Gastroesophageal sphincter (tissue), 2 donors: Measurements from ENCODE around the gene SNCB.

Source experiments
- EP300 ChIP-seq: sonication (generic); formaldehyde crosslinking; IDR thresholded peaks from one replicate; pipeline ENCODE4 v1.6.1; 2017; ENCODE audit warnings: antibody characterized with exemption, mild to moderate bottlenecking
- POLR2AphosphoS5 ChIP-seq: sonication (generic); formaldehyde crosslinking; IDR thresholded peaks from one replicate; pipeline ENCODE4 v1.6.1; 2017; ENCODE audit warnings: antibody characterized with exemption

DNA sequence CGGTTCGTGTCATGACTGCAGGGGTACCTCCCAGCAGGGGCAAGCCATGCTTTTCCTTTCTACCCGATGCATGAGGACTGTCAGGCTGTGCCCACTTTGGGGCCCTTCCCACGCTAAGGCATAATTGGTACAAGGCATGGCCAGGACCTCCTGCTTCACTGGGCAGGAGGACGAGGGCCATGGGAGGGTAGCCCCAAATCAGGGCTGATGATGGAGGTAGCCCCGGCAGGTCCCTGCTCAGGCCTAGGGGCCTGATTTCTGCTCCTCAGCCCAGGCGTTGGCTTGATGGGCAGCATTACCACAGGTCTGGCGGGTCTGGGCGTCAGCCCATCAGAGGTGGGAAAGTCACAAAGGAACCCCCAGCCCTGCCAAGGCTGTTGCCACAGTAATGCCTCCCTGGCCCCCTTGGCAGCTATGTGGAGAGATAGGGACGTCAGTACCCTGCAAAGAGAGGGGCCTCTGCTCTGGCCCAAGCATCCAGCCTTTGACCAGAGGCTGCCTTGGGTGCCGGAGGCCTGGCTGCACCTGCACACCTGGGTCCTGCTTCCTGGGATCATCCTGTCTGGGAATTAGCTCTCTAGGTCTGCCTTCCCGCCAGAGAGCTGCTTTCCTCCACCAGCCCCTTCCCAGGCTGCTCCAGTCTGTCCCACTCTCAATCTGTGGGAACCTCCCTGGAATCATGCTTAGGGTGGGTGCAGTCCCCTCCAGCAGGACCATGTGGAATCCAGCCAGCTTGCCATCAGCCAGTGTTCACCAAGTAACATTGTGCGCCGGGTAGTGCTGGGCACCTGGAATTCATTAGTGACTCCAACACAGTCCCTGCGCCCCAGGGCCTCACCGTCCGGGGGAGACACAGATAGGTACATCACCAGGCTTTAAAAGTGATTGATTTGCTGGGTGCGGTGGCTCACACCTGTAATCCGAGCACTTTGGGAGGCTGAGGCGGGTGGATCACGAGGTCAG lies 32.3 kb upstream of the SNCB start:
- TF ChIP-seq POLR2AphosphoS5 (no peak), EP300 (no peak)
